SK-N-SH (cell line): ENCODE data around the gene RANGAP1. TPM values are rescaled to one million over a fixed set of nuclear protein-coding genes. Genes with fewer than 3 reads are reported as not detected.

Experiments
- CTCF ChIA-PET: fragments of 300-600, 350-600 bp; formaldehyde crosslinking; extraction: SDS; loops from one replicate; lab custom pipeline; 2021; lab: Yijun Ruan, JAX
- POLR2A ChIA-PET: fragments of 350-600 bp; sonication (Branson Sonifier 250); formaldehyde crosslinking; extraction: SDS; loops from one replicate; lab custom pipeline; 2020; ENCODE audit warnings: antibody characterized with exemption, inconsistent platforms; lab: Yijun Ruan, JAX
- DNase-seq: peaks from one replicate; pipeline ENCODE4 v3.0.0; 2012
- H2AFZ ChIP-seq: fragments of 200-600 bp; sonication (generic); 2 replicates; pipeline ENCODE4 v1.8.1; 2016; ENCODE audit warnings: antibody characterized with exemption, mild to moderate bottlenecking, low read depth
- H3F3A ChIP-seq: fragments of 200-600 bp; sonication (generic); replicated peaks from 2 replicates; pipeline ENCODE3; 2016; ENCODE audit warnings: antibody characterized with exemption, mild to moderate bottlenecking; ENCODE audit not compliant: insufficient read depth
- H3K27ac ChIP-seq, 2 experiments: fragments of 200-500 bp in 1 of 2; fragments of 200-600 bp in 1 of 2; sonication (Bioruptor generic) in 1 of 2; sonication (generic), shearing (Covaris generic) in 1 of 2; 2 replicates each; pipeline versions ENCODE4 v1.5.1 to v1.6.1; 2014 to 2016; ENCODE audit warnings: low read depth in 2 of 2, inconsistent platforms in 1 of 2, low read length in 1 of 2, mild to moderate bottlenecking in 1 of 2, mixed read lengths in 1 of 2
- H3K27me3 ChIP-seq: fragments of 200-600 bp; sonication (generic), shearing (Covaris generic); 2 replicates; pipeline ENCODE4 v1.6.1; 2016; ENCODE audit warnings: mixed run types; ENCODE audit not compliant: insufficient read depth
- H3K36me3 ChIP-seq, 2 experiments: fragments of 200-500 bp in 1 of 2; fragments of 200-600 bp in 1 of 2; sonication (Bioruptor generic) in 1 of 2; sonication (generic) in 1 of 2; replicated peaks in 1 of 2; 2 replicates each; pipeline versions ENCODE3 to v1.5.1; 2014 to 2016; ENCODE audit warnings: low read length in 1 of 2, mild to moderate bottlenecking in 1 of 2; ENCODE audit not compliant: insufficient read depth in 2 of 2, control insufficient read depth in 1 of 2
- H3K4me1 ChIP-seq, 2 experiments: fragments of 200-500 bp in 1 of 2; fragments of 200-600 bp in 1 of 2; sonication (Bioruptor generic) in 1 of 2; sonication (generic), shearing (Covaris generic) in 1 of 2; 2 replicates each; pipeline versions ENCODE4 v1.5.1 to v1.6.1; 2014 to 2016; ENCODE audit warnings: low read depth in 1 of 2, low read length in 1 of 2, mixed run types in 1 of 2; ENCODE audit not compliant: insufficient read depth in 2 of 2, control insufficient read depth in 1 of 2
- H3K4me2 ChIP-seq: fragments of 200-600 bp; sonication (generic), shearing (Covaris generic); 2 replicates; pipeline ENCODE4 v1.6.1; 2017; ENCODE audit warnings: mixed run types
- H3K4me3 ChIP-seq, 2 experiments: fragments of 200-500 bp in 1 of 2; fragments of 200-600 bp in 1 of 2; sonication (Bioruptor generic) in 1 of 2; sonication (generic), shearing (Covaris generic) in 1 of 2; 2 replicates each; pipeline versions ENCODE4 v1.5.1 to v1.8.1; 2014 to 2016; ENCODE audit warnings: low read depth in 2 of 2, inconsistent platforms in 1 of 2, low read length in 1 of 2, mild to moderate bottlenecking in 1 of 2, mixed read lengths in 1 of 2, moderate library complexity in 1 of 2
- H3K79me2 ChIP-seq: fragments of 200-600 bp; sonication (generic); 2 replicates; pipeline ENCODE4 v1.8.1; 2017; ENCODE audit warnings: mild to moderate bottlenecking; ENCODE audit not compliant: insufficient read depth
- H3K9ac ChIP-seq: fragments of 200-600 bp; sonication (generic); 2 replicates; pipeline ENCODE4 v1.6.1; 2017; ENCODE audit warnings: mixed run types
- H3K9me2 ChIP-seq: fragments of 200-600 bp; sonication (generic); 2 replicates; pipeline ENCODE4 v1.6.1; 2017; ENCODE audit warnings: mixed run types
- H3K9me3 ChIP-seq: fragments of 200-600 bp; sonication (generic); 2 replicates; pipeline ENCODE4 v1.6.1; 2017; ENCODE audit warnings: mixed run types, mild to moderate bottlenecking, moderate library complexity
- H4K20me1 ChIP-seq: fragments of 200-600 bp; sonication (generic); 2 replicates; pipeline ENCODE4 v1.6.1; 2017; ENCODE audit warnings: mild to moderate bottlenecking, mixed run types; ENCODE audit not compliant: insufficient read depth
- CHD2 ChIP-seq: fragments of 150-350 bp; IDR thresholded peaks from 2 replicates; pipeline ENCODE4 v1.6.1; 2018; ENCODE audit warnings: low read length; ENCODE audit not compliant: partially characterized antibody
- CTCF ChIP-seq: fragments of 200-600 bp; sonication (generic); IDR thresholded peaks from 2 replicates; pipeline ENCODE4 v1.6.1; 2017; ENCODE audit warnings: antibody characterized with exemption, mild to moderate bottlenecking, moderate library complexity
- EP300 ChIP-seq, 2 experiments: IDR thresholded peaks; 2 replicates each; pipeline versions ENCODE4 v1.4.0 to v1.6.1; 2012; ENCODE audit warnings: borderline replicate concordance in 1 of 2, low read depth in 1 of 2, low read length in 1 of 2
- JUND ChIP-seq: IDR thresholded peaks from 2 replicates; pipeline ENCODE4 v1.4.0; 2012
- MAX ChIP-seq: IDR thresholded peaks from 2 replicates; pipeline ENCODE4 v1.4.0; 2012; ENCODE audit warnings: low read depth
- MXI1 ChIP-seq: IDR thresholded peaks from 2 replicates; pipeline ENCODE4 v1.6.1; 2012; ENCODE audit warnings: mild to moderate bottlenecking, low read depth, low read length, improper control_type of control experiment
- NRF1 ChIP-seq: IDR thresholded peaks from 2 replicates; pipeline ENCODE4 v1.6.1; 2012; ENCODE audit warnings: low read depth, mild to moderate bottlenecking, low read length
- POLR2AphosphoS5 ChIP-seq: IDR thresholded peaks from 2 replicates; pipeline ENCODE4 v1.6.1; 2012; ENCODE audit warnings: low read depth, low read length
- RCOR1 ChIP-seq: fragments of 150-350 bp; IDR thresholded peaks from 2 replicates; pipeline ENCODE4 v1.6.1; 2017; ENCODE audit warnings: antibody characterized with exemption, low read length
- REST ChIP-seq: IDR thresholded peaks from 2 replicates; pipeline ENCODE4 v1.6.1; 2012; ENCODE audit warnings: mild to moderate bottlenecking, low read depth, low read length, moderate library complexity
- SIN3A ChIP-seq: IDR thresholded peaks from 2 replicates; pipeline ENCODE4 v1.6.1; 2012; ENCODE audit warnings: low read depth, mild to moderate bottlenecking, low read length, moderate library complexity, borderline replicate concordance
- TAF1 ChIP-seq: IDR thresholded peaks from 2 replicates; pipeline ENCODE4 v1.6.1; 2012; ENCODE audit warnings: low read depth, mild to moderate bottlenecking, low read length, moderate library complexity, borderline replicate concordance
- YY1 ChIP-seq: IDR thresholded peaks from 2 replicates; pipeline ENCODE4 v1.4.0; 2012; ENCODE audit warnings: low read depth, mild to moderate bottlenecking
- WGBS: methylation state at CpG from one replicate; pipeline ENCODE4 v1.1.6; 2017; ENCODE audit warnings: low lambda C conversion rate; 5-methylcytosine and 5-hydroxymethylcytosine counted together
- polyA plus RNA-seq, 3 experiments: library from polyadenylated mRNA; depleted of rRNA; stranded (reverse); fragments of >200 nt; gene quantifications; 2 replicates each; pipeline ENCODE4 v1.2.3, GENCODE V29; 2012

Gene RANGAP1
- polyA plus RNA-seq, 1 of the 3 experiments (the other 2 are of a cell fraction) = 67.1 TPM

- peaks cover 8% of the 10 kb centered on the region for H3F3A ChIP-seq
- DNase-seq = peak; percentile 80
- H3K9ac ChIP-seq = peak overlapping the region; percentile 93
- 0 out of 2 replicates have a peak overlapping the region, but pooled peaks have one; percentile 16 for H2AFZ ChIP-seq
- TF ChIP-seq JUND (no peak), REST (no peak)
- CTCF ChIA-PET = no interaction called here
- WGBS = 14% methylated on average over 5 of the region's 60 CpGs
- POLR2A ChIA-PET = interaction anchor here (1.1 kb wide), 1 partner anchor 16 kb away, joined by 8 read pairs; the partner anchor contains the start of gene RANGAP1
- no peaks in the 10 kb centered on the region for H4K20me1 ChIP-seq
- no peaks in the 10 kb centered on the region for H3K9me3 ChIP-seq
- H3K9me2 ChIP-seq = no peaks in the 10 kb centered on the region
- peak overlapping the region; percentile 61 to 67 for H3K27ac ChIP-seq
- no peaks in the 10 kb centered on the region for H3K27me3 ChIP-seq
- peak overlapping the region; percentile 64 to 65 for H3K4me3 ChIP-seq
- peaks cover 3 to 10% of the 10 kb centered on the region in 2 experiments; a peak in 2 of 4 replicates for H3K4me1 ChIP-seq
- no peaks in the 10 kb centered on the region for H3K36me3 ChIP-seq
- H3K4me2 ChIP-seq = peak overlapping the region; percentile 80
- peaks cover 68% of the 10 kb centered on the region for H3K79me2 ChIP-seq
These were observed 16.2 kb upstream of the RANGAP1 start for GRCh38 chr22:41302021-41302767.

GRCh38 chr22:41301085-41302020 lies 15.4 kb upstream of the RANGAP1 start, which contains the start of gene ZC3H7B:
Gene ZC3H7B, plus strand, starts transcription at chr22:41301525. Its CDS starts 19,136 bp downstream, at chr22:41320661.
- ChIA-PET POLR2A (interaction anchor here (1.1 kb wide), 1 partner anchor 15 kb away, joined by 8 read pairs; the partner anchor contains the start of gene RANGAP1), CTCF (no interaction called here)
- Histone ChIP-seq H3K4me2 (peak within 1 kb of the TSS; percentile 80), H3F3A (peaks cover 8% of the 10 kb centered on the region), H3K4me3 (peak within 1 kb of the TSS; percentile 64 to 65), H3K36me3 (no peaks in the 10 kb centered on the region), H3K27ac (peak within 1 kb of the TSS; percentile 61 to 67), H2AFZ (peak within 1 kb of the TSS; percentile 82; the same call in 1 of the 2 replicates), H3K9ac (peak within 1 kb of the TSS; percentile 93), H3K9me3 (no peaks in the 10 kb centered on the region), H3K4me1 (peaks cover 3 to 9% of the 10 kb centered on the region in 2 experiments; a peak in 2 of 4 replicates), H3K27me3 (no peaks in the 10 kb centered on the region), H3K79me2 (peaks cover 59% of the 10 kb centered on the region), H4K20me1 (no peaks in the 10 kb centered on the region), H3K9me2 (no peaks in the 10 kb centered on the region)
- TF ChIP-seq EP300 (IDR thresholded peaks at IDR 0.05; ENCODE audit: borderline replicate concordance in 1 of 2, low read depth in 1 of 2, low read length in 1 of 2) (no peak), CHD2 (peak; percentile 8), NRF1 (no peak), MXI1 (peak; percentile 49; the same call in 1 of the 2 replicates), CTCF (peak; percentile 45), RCOR1 (no peak), MAX (peak; percentile 41; the same call in 1 of the 2 replicates), POLR2AphosphoS5 (peak; percentile 71; the same call in 1 of the 2 replicates), YY1 (no peak), SIN3A (peak; percentile 36; the same call in 1 of the 2 replicates), TAF1 (peak; percentile 76)
- DNase-seq = peak; percentile 90
- WGBS = 3% methylated on average over 10 of the region's 74 CpGs
